GM18909 (cell line): ENCODE data around the gene RPTOR.

Experiments used
- ATAC-seq: cut with Tn5 transposase; IDR thresholded peaks from one replicate; pipeline ENCODE4 v1.9.1; 2021; ENCODE audit warnings: mild to moderate bottlenecking; ENCODE audit not compliant: unreplicated experiment, poor library complexity

The RPTOR gene

GRCh38 chr17:80847496-80848230 is 303.0 kb downstream of the RPTOR start:
- ATAC-seq: no peak

GRCh38 chr17:80848449-80849102 is 303.9 kb downstream of the RPTOR start:
- no peak for ATAC-seq

GRCh38 chr17:80849119-80849518 is 304.5 kb downstream of the RPTOR start:
- ATAC-seq: no peak

- ATAC-seq: no peak
These were observed 305.5 kb downstream of the RPTOR start for GRCh38 chr17:80850109-80850508.

- no peak for ATAC-seq
These were observed 306.2 kb downstream of the RPTOR start for GRCh38 chr17:80850817-80851216.

- no peak for ATAC-seq
These were observed 306.8 kb downstream of the RPTOR start for GRCh38 chr17:80851277-80851925.

- ATAC-seq: no peak
These were observed 307.9 kb downstream of the RPTOR start for GRCh38 chr17:80852476-80853015.

GRCh38 chr17:80853076-80853475 is 308.4 kb downstream of the RPTOR start:
- no peak for ATAC-seq

GRCh38 chr17:80854220-80854619 is 309.6 kb downstream of the RPTOR start:
- no peak for ATAC-seq

- ATAC-seq: no peak
These were observed 310.7 kb downstream of the RPTOR start for GRCh38 chr17:80855196-80855947.

- peak; percentile 56 for ATAC-seq
These were observed 311.6 kb downstream of the RPTOR start for GRCh38 chr17:80855948-80856862.

GRCh38 chr17:80856863-80857755 is 312.5 kb downstream of the RPTOR start:
- no peak for ATAC-seq

- no peak for ATAC-seq
These were observed 313.1 kb downstream of the RPTOR start for GRCh38 chr17:80857756-80858171.

- ATAC-seq: no peak
These were observed 313.8 kb downstream of the RPTOR start for GRCh38 chr17:80858301-80859001.

- no peak for ATAC-seq
These were observed 314.6 kb downstream of the RPTOR start for GRCh38 chr17:80859002-80859941.

- no peak for ATAC-seq
These were observed 315.5 kb downstream of the RPTOR start for GRCh38 chr17:80860101-80860671.
